ENCODE results near the gene PDE11A. TPM values are rescaled to one million over a fixed set of nuclear protein-coding genes. Genes with fewer than 3 reads are reported as not detected.
"Not testable (repeated sequence)": the region's sequence is repeated elsewhere in the genome, so short reads cannot be mapped to it uniquely, and the experiment has no call there.

The PDE11A gene
- total and polyA plus RNA-seq, 10 donors, result 0.02 to 1.2 (median 0.22) TPM; not detected in 3

DNA sequence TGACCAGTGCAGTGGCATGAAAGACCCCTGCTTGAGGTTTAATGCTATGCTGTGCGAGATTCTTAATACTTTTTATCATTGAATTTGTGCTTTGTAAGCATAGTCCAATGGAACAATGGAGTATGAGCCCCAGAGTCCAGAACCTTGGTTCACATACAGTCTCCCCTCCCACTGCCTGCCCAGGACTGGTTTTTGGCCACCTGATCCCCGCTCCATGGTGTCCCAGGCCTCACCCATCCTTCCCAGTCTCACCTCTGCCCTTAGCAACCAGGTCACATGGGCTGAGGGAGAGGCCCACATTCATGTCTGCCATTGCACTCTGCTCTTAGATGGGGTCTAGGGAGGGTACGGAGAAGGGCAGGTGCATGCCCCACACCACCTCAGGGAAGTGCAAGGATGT lies 6.3 kb downstream of the PDE11A start:
- H3K27me3 ChIP-seq (replicated peaks in 1 of 7), result peaks cover 0 to 19% (median 2%) of the 10 kb centered on the region in 7 donors
- intact Hi-C loops (cut with DNase I; ENCODE audit: low total_unique reads), result no loop called here
- no peaks in the 10 kb centered on the region for H3K9me3 ChIP-seq
- DNase-seq, result no peak
- 74 to 95% (median 86%) methylated on average over 2 to 3 of the region's 3 CpGs for WGBS, 5 donors
- no peak for TF ChIP-seq POLR2AphosphoS5 (IDR thresholded peaks at IDR 0.05)
- no peak for TF ChIP-seq POLR2A (IDR thresholded peaks at IDR 0.05)
- TF ChIP-seq, protein P1, sequence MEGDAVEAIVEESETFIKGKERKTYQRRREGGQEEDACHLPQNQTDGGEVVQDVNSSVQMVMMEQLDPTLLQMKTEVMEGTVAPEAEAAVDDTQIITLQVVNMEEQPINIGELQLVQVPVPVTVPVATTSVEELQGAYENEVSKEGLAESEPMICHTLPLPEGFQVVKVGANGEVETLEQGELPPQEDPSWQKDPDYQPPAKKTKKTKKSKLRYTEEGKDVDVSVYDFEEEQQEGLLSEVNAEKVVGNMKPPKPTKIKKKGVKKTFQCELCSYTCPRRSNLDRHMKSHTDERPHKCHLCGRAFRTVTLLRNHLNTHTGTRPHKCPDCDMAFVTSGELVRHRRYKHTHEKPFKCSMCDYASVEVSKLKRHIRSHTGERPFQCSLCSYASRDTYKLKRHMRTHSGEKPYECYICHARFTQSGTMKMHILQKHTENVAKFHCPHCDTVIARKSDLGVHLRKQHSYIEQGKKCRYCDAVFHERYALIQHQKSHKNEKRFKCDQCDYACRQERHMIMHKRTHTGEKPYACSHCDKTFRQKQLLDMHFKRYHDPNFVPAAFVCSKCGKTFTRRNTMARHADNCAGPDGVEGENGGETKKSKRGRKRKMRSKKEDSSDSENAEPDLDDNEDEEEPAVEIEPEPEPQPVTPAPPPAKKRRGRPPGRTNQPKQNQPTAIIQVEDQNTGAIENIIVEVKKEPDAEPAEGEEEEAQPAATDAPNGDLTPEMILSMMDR (IDR thresholded peaks at IDR 0.05 in 8 of 11, conservative IDR thresholded peaks at IDR 0.05 in 3 of 11), result no peak
- H3K4me3 ChIP-seq, result no peak overlapping the region
- no peaks in the 10 kb centered on the region for H3K36me3 ChIP-seq
- H3K4me1 ChIP-seq, result no peaks in the 10 kb centered on the region
- H3K27ac ChIP-seq, result no peak overlapping the region

DNA sequence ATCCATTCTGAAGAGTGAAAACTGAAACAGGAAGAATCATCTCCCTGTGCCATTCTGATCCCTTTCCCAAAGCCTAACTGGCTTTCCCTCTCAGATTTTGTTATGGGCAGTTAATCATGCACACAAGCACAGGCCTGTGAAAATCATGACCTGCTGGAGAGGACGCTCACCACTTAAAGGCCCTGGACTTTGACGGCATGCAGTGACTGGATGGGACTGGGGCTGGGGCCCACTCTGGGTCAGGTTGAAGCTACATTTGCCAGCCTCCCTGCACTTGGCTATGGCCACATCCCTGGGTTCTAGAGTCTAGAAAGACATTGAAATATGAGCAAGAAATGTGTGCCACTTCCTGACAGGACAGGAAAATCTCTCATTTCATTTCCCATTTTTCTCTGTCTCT lies 12.9 kb downstream of the PDE11A start:
- no peaks in the 10 kb centered on the region for H3K4me1 ChIP-seq
- TF ChIP-seq, protein P1 (IDR thresholded peaks at IDR 0.05 in 8 of 11, conservative IDR thresholded peaks at IDR 0.05 in 3 of 11), result no peak
- no peak for TF ChIP-seq POLR2A (IDR thresholded peaks at IDR 0.05)
- TF ChIP-seq POLR2AphosphoS5 (IDR thresholded peaks at IDR 0.05), result no peak
- 59 to 89% (median 85%) methylated on average over 2 of the region's 2 CpGs for WGBS, 5 donors

DNA sequence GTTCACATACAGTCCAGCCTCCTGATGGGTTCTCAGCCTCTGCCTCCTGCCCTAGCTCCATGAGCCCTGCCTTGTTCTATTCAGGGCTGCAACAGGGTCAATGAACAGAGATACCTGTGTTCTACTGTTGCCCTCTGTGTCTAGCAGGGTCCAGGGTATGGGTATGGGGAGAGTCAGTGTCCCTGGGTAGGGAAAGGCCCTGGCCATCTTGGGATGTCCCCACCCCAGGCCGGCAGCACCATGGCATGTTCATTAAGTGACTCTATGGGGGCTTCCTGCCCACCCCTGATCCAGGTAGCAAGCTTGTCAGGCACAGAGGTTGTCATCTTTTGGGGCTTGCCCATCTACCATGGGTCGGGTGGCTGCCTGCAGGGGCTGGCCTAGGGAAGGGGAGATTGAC lies 13.5 kb downstream of the PDE11A start:
- Histone ChIP-seq H3K4me3 (no peak overlapping the region), H3K27ac (no peak overlapping the region), H3K36me3 (no peaks in the 10 kb centered on the region), H3K27me3 (replicated peaks in 1 of 7) (no peaks in the 10 kb centered on the region), H3K9me3 (no peaks in the 10 kb centered on the region), H3K4me1 (no peaks in the 10 kb centered on the region)
- TF ChIP-seq POLR2AphosphoS5 (IDR thresholded peaks at IDR 0.05) (no peak), POLR2A (IDR thresholded peaks at IDR 0.05) (no peak)
- TF ChIP-seq, protein P1 (IDR thresholded peaks at IDR 0.05 in 8 of 11, conservative IDR thresholded peaks at IDR 0.05 in 3 of 11), result no peak
- 71 to 91% (median 79%) methylated on average over 2 of the region's 2 CpGs for WGBS, 5 donors
- DNase-seq, result no peak
- intact Hi-C loops (cut with DNase I; ENCODE audit: low total_unique reads), result no loop called here

More for the DNA sequence above, 12.9 kb downstream of the PDE11A start:
- intact Hi-C loops (cut with DNase I; ENCODE audit: low total_unique reads), result no loop called here
- Histone ChIP-seq H3K36me3 (no peaks in the 10 kb centered on the region), H3K27ac (no peak overlapping the region), H3K27me3 (replicated peaks in 1 of 7) (no peaks in the 10 kb centered on the region), H3K4me3 (no peak overlapping the region), H3K9me3 (no peaks in the 10 kb centered on the region)
- no peak for DNase-seq

DNA sequence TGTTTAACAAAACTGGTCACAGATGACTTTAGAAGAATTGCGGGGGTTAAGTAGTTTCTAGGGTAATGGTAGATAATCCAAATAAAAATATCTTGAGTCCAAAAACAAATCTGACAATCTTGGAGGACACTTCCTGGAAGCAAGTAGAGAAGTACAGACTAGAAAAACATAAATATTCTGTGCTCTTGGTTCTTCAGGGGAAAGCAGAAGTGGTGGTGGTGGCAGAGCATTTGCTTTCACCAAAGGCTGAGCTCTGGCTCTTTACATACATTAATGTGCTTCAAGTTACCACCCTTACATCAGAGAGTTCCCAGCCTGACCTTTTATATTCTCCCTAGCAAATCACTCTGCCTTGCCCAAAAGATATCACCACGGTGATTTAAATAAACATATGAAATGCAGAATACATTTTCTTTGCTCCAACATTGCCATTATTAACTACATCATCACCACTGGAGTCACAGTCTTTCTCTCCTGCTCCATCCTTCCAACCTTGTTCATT lies 15.3 kb downstream of the PDE11A start:
- TF ChIP-seq POLR2A (IDR thresholded peaks at IDR 0.05), result no peak
- no peaks in the 10 kb centered on the region for H3K9me3 ChIP-seq
- 61 to 82% (median 77%) methylated on average over 2 of the region's 2 CpGs for WGBS, 5 donors
- H3K4me3 ChIP-seq, result no peak overlapping the region
- no peak overlapping the region for H3K27ac ChIP-seq
- H3K27me3 ChIP-seq (replicated peaks in 1 of 7), result no peaks in the 10 kb centered on the region
- no peak for DNase-seq
- no peaks in the 10 kb centered on the region for H3K36me3 ChIP-seq
- intact Hi-C loops (cut with DNase I; ENCODE audit: low total_unique reads), result no loop called here
- no peaks in the 10 kb centered on the region for H3K4me1 ChIP-seq

DNA sequence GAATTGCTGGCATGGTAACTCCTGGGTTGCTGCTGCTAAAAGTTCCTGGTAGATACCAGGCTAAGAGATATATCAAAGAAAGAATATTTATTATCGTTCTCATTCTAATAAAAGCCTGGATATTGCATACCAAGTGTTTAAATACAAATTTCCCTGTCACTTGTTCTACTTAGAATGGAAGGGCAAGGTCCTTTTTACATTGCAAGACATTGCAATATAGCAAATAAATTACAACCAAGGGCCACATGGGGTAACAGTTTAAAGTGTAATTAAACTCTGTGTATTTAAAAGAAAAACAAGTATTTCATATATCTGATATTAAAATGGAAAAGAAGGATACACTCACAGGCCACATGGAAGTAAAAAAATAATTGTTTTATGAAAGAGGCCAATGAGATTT lies 16.2 kb downstream of the PDE11A start:
- intact Hi-C loops (cut with DNase I; ENCODE audit: low total_unique reads), result no loop called here
- H3K27ac ChIP-seq, result no peak overlapping the region
- WGBS, 5 donors, result 80 to 91% (median 91%) methylated on average over 1 of the region's 1 CpG

DNA sequence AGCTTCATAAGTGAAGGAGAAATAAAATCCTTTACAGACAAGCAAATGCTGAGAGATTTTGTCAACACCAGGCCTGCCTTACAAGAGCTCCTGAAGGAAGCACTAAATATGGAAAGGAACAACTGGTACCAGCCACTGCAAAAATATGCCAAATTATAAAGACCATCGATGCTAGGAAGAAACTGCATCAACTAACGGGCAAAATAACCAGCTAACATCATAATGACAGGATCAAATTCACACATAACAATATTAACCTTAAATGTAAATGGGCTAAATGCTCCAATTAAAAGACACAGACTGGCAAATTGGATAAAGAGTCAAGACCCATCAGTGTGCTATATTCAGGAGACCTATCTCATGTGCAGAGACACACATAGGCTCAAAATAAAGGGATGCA lies 21.3 kb downstream of the PDE11A start:
- H3K9me3 ChIP-seq; H3K27ac ChIP-seq; H3K4me3 ChIP-seq; H3K4me1 ChIP-seq; intact Hi-C loops (cut with DNase I; ENCODE audit: low total_unique reads); H3K36me3 ChIP-seq; DNase-seq: not testable (repeated sequence)
- 79 to 100% (median 92%) methylated on average over 1 to 2 of the region's 2 CpGs for WGBS, 5 donors
- H3K27me3 ChIP-seq (replicated peaks in 1 of 7), result peaks cover 0 to 13% (median 0%) of the 10 kb centered on the region in 7 donors

More for the DNA sequence above, 16.2 kb downstream of the PDE11A start:
- no peaks in the 10 kb centered on the region for H3K27me3 ChIP-seq (replicated peaks in 1 of 7)
- H3K4me3 ChIP-seq, result no peak overlapping the region
- no peaks in the 10 kb centered on the region for H3K9me3 ChIP-seq
- no peaks in the 10 kb centered on the region for H3K4me1 ChIP-seq
- TF ChIP-seq POLR2AphosphoS5 (IDR thresholded peaks at IDR 0.05) (no peak), POLR2A (IDR thresholded peaks at IDR 0.05) (no peak)
- TF ChIP-seq, protein P1 (IDR thresholded peaks at IDR 0.05 in 8 of 11, conservative IDR thresholded peaks at IDR 0.05 in 3 of 11), result no peak
- no peaks in the 10 kb centered on the region for H3K36me3 ChIP-seq
- no peak for DNase-seq
